HepG2 (cell line): ENCODE measurements around the gene NARS2. TPM values are rescaled to one million over a fixed set of nuclear protein-coding genes. Genes with fewer than 3 reads are reported as not detected.

Experiments
- BCL6 ChIP-seq: IDR thresholded peaks from 2 replicates; pipeline ENCODE4 v1.6.1; 2016; ENCODE audit warnings: missing genetic modification reagents, missing compliant biosample characterization
- CBX1 ChIP-seq: IDR thresholded peaks from one replicate; pipeline ENCODE4 v1.6.1; 2016; ENCODE audit warnings: antibody characterized with exemption, low read depth
- EP300 ChIP-seq, 3 experiments: sonication (generic) in 1 of 3; formaldehyde crosslinking in 1 of 3; IDR thresholded peaks; 2 replicates each; pipeline versions ENCODE4 v1.5.1 to v1.6.1; 2011 to 2020; ENCODE audit warnings: low read depth in 2 of 3, low read length in 2 of 3, borderline replicate concordance in 1 of 3, improper control_type of control experiment in 1 of 3, mild to moderate bottlenecking in 1 of 3, missing genetic modification reagents in 1 of 3, moderate library complexity in 1 of 3
- MAFG ChIP-seq: sonication (generic); formaldehyde crosslinking; IDR thresholded peaks from 2 replicates; pipeline ENCODE4 v1.5.1; 2020; ENCODE audit warnings: mild to moderate bottlenecking, missing genetic modification reagents
- NCOA5 ChIP-seq: sonication (generic); formaldehyde crosslinking; IDR thresholded peaks from 2 replicates; pipeline ENCODE4 v1.4.0; 2020; ENCODE audit warnings: missing genetic modification reagents
- NFAT5 ChIP-seq: sonication (generic); formaldehyde crosslinking; IDR thresholded peaks from 2 replicates; pipeline ENCODE4 v1.4.0; 2020; ENCODE audit warnings: missing genetic modification reagents
- POLR2G ChIP-seq: fragments of 200-400 bp; formaldehyde crosslinking; IDR thresholded peaks from 2 replicates; pipeline ENCODE4 v1.6.1; 2018; ENCODE audit warnings: mild to moderate bottlenecking, low read depth, low read length, moderate library complexity
- SMARCE1 ChIP-seq: fragments of 450-650 bp; IDR thresholded peaks from 2 replicates; pipeline ENCODE4 v1.6.1; 2017; ENCODE audit warnings: borderline replicate concordance
- ZNF563 ChIP-seq: sonication (generic); formaldehyde crosslinking; IDR thresholded peaks from 2 replicates; pipeline ENCODE4 v1.8.0; 2022; ENCODE audit warnings: mild to moderate bottlenecking, moderate library complexity, missing genetic modification reagents
- ZNF788 ChIP-seq: sonication (generic); formaldehyde crosslinking; IDR thresholded peaks from 2 replicates; pipeline ENCODE4 v1.5.0; 2020; ENCODE audit warnings: mild to moderate bottlenecking, missing genetic modification reagents, borderline replicate concordance
- polyA plus RNA-seq, 8 experiments: library from polyadenylated mRNA; depleted of rRNA in 3 of 8; stranded (reverse) in 7 of 8; unstranded in 1 of 8; fragments of >200 nt; fragmentation: Illumina TruSeq in 4 of 8; extraction: Trizol in 4 of 8; gene quantifications; 2 replicates each; pipeline versions ENCODE4 v1.2.1 to v1.2.3, GENCODE V29; 2011 to 2016; ENCODE audit warnings: low read depth in 4 of 8, missing spikeins in 1 of 8, mixed read lengths in 1 of 8; ENCODE audit not compliant: insufficient read depth in 1 of 8
- total RNA-seq, 5 experiments: library from RNA; depleted of rRNA; stranded (reverse); fragments of >200 nt; fragmentation: Illumina TruSeq; extraction: Trizol; gene quantifications; 2 replicates each; pipeline ENCODE4 v1.2.3, GENCODE V29; 2016; ENCODE audit warnings: low read depth in 1 of 5
- TF ChIP-seq, protein P1 (sequence below): sonication (generic); formaldehyde crosslinking; conservative IDR thresholded peaks from 2 replicates; pipeline ENCODE4 v1.4.0; 2020; ENCODE audit warnings: missing genetic modification reagents
- TF ChIP-seq, protein P2 (sequence below): sonication (generic); formaldehyde crosslinking; IDR thresholded peaks from 2 replicates; pipeline ENCODE4 v1.8.1; 2023; ENCODE audit warnings: mild to moderate bottlenecking, inconsistent platforms, moderate library complexity, missing genetic modification reagents, borderline replicate concordance
- TF ChIP-seq, protein P3 (sequence below): sonication (generic); formaldehyde crosslinking; IDR thresholded peaks from 2 replicates; pipeline ENCODE4 v1.4.0; 2020; ENCODE audit warnings: missing genetic modification reagents
- TF ChIP-seq, protein P4 (sequence below): sonication (generic); formaldehyde crosslinking; IDR thresholded peaks from 2 replicates; pipeline ENCODE4 v1.4.0; 2020; ENCODE audit warnings: missing genetic modification reagents, borderline replicate concordance

NARS2 gene
- total and polyA plus RNA-seq, 2 of the 13 experiments (the other 11 are each of a cell fraction or from before 2014, with no cell fraction given), result 45.9 to 65.0 TPM

DNA sequence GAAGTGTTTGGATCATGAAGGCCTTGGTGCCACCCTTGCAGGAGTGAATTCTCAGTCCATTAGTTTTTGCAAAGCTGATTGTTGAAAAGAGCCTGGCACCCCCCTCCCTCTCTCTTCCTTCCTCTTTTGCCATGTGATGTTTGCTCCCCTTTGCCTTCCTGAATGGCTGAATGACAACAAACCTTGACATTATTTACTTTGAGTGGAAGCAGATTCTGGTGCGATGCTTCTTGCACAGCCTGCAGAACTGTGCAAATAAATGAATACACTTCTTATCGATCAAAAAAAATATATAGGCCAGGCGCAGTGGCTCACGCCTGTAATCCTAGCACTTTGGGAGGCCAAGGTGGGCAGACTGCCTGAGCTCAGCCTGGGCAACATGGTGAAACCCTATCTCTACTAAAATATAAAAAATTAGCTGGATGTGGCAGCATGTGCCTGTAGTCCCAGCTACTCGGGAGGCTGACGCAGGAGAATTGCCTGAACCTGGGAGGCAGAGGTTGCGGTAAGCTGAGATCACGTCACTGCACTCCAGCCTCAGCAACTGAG lies 2.0 kb upstream of the NARS2 start (continued):
- TF ChIP-seq, protein P1, sequence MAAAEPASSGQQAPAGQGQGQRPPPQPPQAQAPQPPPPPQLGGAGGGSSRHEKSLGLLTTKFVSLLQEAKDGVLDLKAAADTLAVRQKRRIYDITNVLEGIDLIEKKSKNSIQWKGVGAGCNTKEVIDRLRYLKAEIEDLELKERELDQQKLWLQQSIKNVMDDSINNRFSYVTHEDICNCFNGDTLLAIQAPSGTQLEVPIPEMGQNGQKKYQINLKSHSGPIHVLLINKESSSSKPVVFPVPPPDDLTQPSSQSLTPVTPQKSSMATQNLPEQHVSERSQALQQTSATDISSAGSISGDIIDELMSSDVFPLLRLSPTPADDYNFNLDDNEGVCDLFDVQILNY (CRISPR knock-in tag), result no peak
- TF ChIP-seq SMARCE1, result no peak
- TF ChIP-seq, protein P2, sequence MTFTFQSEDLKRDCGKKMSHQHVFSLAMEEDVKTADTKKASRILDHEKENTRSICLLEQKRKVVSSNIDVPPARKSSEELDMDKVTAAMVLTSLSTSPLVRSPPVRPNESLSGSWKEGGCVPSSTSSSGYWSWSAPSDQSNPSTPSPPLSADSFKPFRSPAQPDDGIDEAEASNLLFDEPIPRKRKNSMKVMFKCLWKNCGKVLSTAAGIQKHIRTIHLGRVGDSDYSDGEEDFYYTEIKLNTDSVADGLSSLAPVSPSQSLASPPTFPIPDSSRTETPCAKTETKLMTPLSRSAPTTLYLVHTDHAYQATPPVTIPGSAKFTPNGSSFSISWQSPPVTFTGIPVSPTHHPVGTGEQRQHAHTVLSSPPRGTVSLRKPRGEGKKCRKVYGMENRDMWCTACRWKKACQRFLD (CRISPR knock-in tag), result no peak
- TF ChIP-seq EP300 (IDR thresholded peaks at IDR 0.05; ENCODE audit: low read depth in 2 of 2, low read length in 2 of 2), result peak in 1 of 2 experiments; percentile 75; a peak in 2 of 4 replicates
- TF ChIP-seq EP300 (CRISPR knock-in tag; IDR thresholded peaks at IDR 0.05; ENCODE audit: borderline replicate concordance), result peak; percentile 61; the same call in 1 of the 2 replicates
- TF ChIP-seq, protein P3, sequence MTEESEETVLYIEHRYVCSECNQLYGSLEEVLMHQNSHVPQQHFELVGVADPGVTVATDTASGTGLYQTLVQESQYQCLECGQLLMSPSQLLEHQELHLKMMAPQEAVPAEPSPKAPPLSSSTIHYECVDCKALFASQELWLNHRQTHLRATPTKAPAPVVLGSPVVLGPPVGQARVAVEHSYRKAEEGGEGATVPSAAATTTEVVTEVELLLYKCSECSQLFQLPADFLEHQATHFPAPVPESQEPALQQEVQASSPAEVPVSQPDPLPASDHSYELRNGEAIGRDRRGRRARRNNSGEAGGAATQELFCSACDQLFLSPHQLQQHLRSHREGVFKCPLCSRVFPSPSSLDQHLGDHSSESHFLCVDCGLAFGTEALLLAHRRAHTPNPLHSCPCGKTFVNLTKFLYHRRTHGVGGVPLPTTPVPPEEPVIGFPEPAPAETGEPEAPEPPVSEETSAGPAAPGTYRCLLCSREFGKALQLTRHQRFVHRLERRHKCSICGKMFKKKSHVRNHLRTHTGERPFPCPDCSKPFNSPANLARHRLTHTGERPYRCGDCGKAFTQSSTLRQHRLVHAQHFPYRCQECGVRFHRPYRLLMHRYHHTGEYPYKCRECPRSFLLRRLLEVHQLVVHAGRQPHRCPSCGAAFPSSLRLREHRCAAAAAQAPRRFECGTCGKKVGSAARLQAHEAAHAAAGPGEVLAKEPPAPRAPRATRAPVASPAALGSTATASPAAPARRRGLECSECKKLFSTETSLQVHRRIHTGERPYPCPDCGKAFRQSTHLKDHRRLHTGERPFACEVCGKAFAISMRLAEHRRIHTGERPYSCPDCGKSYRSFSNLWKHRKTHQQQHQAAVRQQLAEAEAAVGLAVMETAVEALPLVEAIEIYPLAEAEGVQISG, result peak; percentile 40
- TF ChIP-seq NFAT5 (CRISPR knock-in tag), result no peak
- TF ChIP-seq MAFG (CRISPR knock-in tag), result no peak
- peak; percentile 84 for TF ChIP-seq BCL6 (CRISPR knock-in tag)
- TF ChIP-seq ZNF788 (CRISPR knock-in tag), result peak; percentile 33; the same call in 1 of the 2 replicates
- TF ChIP-seq, protein P4, sequence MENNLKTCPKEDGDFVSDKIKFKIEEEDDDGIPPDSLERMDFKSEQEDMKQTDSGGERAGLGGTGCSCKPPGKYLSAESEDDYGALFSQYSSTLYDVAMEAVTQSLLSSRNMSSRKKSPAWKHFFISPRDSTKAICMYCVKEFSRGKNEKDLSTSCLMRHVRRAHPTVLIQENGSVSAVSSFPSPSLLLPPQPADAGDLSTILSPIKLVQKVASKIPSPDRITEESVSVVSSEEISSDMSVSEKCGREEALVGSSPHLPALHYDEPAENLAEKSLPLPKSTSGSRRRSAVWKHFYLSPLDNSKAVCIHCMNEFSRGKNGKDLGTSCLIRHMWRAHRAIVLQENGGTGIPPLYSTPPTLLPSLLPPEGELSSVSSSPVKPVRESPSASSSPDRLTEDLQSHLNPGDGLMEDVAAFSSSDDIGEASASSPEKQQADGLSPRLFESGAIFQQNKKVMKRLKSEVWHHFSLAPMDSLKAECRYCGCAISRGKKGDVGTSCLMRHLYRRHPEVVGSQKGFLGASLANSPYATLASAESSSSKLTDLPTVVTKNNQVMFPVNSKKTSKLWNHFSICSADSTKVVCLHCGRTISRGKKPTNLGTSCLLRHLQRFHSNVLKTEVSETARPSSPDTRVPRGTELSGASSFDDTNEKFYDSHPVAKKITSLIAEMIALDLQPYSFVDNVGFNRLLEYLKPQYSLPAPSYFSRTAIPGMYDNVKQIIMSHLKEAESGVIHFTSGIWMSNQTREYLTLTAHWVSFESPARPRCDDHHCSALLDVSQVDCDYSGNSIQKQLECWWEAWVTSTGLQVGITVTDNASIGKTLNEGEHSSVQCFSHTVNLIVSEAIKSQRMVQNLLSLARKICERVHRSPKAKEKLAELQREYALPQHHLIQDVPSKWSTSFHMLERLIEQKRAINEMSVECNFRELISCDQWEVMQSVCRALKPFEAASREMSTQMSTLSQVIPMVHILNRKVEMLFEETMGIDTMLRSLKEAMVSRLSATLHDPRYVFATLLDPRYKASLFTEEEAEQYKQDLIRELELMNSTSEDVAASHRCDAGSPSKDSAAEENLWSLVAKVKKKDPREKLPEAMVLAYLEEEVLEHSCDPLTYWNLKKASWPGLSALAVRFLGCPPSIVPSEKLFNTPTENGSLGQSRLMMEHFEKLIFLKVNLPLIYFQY (CRISPR knock-in tag), result peak; percentile 22; the same call in 1 of the 2 replicates
- no peak for TF ChIP-seq NCOA5 (CRISPR knock-in tag)
- TF ChIP-seq POLR2G, result peak; percentile 52; the same call in 1 of the 2 replicates
- TF ChIP-seq CBX1, result no peak
- 0 out of 2 replicates have a peak, but pooled peaks have one; percentile 46 for TF ChIP-seq ZNF563 (CRISPR knock-in tag)
